HG03095 (cell line): ENCODE measurements around the gene GDF15.
"Not testable (repeated sequence)": the region's sequence is repeated elsewhere in the genome, so short reads cannot be mapped to it uniquely, and the experiment has no call there.

Experiments used
- ATAC-seq: cut with Tn5 transposase; IDR thresholded peaks from one replicate; pipeline ENCODE4 v1.9.1; 2021; ENCODE audit warnings: moderate library complexity; ENCODE audit not compliant: unreplicated experiment

Gene GDF15

DNA sequence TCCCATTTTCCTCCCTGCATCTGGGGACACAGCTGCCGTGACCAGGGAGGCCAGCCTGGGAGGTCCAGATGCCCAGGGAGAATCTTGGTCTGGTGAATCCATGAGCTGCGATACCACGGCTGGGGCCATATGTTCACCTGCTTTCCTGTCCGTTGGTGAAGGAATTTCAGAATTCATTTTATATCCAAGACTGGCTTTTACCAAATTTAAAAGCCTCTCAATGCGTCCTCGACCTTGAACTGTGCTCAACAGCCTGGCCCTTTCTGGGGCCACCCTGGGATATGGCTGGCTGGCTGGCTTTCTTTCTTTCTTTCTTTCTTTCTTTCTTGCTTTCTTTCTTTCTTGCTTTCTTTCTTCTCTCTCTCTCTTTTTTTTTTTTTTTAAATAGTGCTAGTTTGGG, 22.2 kb upstream of the GDF15 start:
- no peak for ATAC-seq

DNA sequence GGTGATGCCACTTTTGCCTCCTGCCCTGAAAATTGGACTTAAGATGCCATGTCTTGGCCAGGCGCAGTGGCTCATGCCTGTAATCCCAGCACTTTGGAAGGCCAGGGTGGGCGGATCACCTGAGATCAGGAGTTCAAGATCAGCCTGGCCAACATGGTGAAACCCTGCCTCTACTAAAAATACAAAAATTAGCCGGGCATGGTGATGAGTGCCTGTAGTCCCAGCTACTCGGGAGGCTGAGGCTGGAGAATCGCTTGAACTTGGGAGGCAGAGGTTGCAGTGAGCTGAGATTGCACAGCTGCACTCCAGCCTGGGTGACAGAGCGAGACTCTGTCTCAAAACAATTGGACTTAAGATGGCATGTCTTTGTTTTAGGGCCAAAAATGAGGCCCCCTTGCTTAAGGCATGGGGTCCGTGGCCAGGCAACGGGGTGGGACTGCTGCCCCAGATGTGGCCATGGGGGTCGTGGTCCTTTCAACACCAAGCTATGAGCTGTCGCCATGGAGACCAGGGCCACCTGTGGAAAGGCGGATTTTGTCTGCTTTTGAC, 21.6 kb upstream of the GDF15 start:
- ATAC-seq: not testable (repeated sequence)

DNA sequence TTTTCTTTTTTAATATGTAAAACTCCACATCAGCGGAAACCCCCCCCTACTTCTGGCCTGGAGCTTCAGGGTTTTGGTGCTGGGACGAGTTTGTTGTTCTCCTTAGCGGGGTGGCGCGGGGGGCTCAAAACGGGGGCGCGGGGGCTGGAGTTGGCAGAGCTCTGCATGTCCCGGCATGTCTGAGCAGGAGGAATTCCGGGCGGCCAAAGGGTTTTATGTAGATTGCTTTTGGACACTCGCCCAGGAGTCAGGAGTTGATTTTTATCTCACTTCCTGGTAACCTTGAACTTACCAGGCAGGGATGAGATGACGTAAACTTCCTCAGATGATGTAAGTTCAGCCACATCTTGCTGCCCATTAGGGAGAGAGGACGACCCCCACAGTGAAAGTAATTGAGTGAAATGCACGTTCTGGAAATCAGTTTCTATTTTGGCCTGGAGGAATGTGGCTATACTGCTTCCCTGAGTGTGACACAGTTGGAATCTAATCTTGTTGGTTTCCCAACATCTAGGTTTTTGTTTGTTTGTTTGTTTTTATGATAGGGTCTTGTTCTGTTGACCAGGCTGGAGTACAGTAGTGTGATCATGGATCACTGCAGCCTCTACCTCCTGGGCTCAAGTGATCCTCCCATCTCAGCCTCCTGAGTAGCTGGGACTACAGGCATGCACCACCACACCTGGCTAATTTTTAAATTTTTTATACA, 21.0 kb upstream of the GDF15 start:
- no peak for ATAC-seq

DNA sequence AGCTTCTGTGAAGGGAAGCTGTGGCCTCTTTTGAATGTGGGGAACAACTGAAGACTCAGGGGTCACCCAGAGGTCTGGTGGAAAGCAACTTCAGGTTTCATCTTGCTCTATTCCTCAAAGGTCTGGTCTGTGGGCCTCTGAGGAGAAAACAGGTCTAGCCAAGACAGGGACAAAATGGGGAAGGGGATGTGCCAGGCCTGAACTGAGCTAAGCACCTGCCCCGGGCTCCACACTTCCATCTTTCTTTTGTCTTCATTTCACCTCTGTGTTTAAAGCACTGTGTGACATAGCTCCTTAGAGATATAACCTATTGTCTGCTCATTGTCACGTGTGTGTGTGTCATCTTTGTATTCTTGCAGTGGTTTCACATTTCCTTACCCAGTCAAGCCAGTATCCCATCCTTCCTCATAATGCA, 19.9 kb upstream of the GDF15 start:
- no peak for ATAC-seq

DNA sequence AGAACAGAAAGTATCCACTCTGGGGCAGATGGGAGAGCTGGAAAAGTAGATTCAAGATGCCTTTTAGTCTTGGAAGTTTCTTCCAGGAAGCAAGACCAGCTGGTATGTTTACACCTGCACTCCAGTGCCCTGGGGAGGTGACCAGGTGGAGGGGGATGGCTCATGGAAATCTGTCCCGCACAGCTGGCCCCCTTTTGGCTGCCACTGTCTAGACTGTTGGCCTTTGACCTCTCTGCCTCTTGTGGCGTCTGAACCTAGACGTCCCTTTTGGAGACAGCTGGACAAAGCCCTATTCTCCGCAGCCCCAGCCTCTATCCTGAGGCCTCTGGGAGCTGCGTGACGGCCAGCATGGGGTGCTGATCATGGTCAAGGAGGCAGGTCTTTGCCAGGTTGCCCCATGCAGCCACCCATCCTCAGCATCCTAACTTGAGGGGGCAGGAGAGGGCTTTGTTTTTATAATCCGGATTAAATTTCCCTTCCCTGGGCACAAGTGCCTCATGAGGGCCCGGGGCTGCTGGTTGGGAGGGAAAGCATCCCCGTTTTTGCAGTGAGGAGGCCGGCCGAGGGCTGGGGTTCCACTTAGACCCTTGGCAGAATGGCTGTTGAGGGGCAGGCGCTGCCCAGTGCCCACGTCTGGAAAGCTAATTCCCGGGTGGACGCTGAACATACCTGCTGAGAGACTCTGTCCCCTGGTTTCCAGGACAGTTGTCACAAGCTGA, 17.3 kb upstream of the GDF15 start:
- ATAC-seq: no peak

DNA sequence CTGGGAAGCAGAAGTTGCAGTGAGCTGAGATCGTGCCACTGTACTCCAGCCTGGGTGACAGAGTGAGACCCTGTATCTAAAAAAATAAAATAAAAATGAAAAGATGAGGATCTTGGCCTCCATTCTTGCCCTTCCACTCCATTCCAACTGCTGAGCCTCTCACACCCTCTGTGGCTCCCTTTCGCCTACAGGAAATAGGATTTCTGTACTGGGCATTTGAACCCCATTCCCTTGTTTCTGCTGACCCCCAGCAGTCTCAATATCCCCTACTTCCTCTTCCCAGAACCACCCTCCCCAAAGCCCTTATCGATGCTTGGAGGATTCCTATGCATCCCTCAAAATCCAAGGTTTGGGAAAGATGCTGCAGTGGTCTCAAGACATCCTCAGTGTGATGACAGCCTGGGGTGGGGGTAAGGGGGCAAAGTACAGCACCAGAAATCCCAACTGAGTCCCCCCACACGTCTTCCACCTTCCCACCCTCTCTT, 12.5 kb upstream of the GDF15 start:
- ATAC-seq: no peak

DNA sequence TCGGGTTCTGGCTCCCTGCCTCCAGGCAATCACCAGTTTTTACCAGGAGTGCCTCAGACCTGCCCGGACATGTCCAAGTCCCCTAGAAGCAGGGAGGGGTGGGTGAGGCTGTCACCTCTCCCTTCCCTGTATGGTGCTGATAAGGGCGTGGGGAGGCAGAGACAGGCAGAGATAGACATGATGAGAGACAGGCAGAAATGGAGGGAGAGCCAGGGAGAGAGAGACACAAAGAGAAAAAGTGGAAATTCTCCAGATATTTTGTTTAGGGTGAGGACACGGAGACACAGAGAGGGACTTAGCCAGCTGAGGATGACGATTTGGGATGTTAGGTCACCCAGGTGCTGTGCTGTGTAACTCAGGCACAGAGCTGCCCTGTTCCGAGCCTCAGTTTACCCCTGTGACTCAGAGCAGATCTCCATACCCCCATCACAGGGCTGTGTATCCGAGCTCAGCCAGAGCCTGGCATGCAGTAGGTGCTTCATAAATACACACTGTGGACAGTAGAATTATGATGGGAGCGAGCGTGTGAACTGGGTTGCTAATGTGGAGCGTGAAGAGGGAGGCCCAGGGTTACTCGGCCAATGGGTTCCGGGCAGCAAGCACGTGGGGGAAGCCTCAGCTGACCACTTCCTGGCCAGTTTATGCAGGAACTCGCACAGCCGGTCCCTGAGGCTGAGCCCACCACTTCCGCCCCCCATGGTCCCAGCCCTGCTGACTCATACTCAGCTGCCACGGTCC, 11.9 kb upstream of the GDF15 start:
- peak; percentile 80 for ATAC-seq

DNA sequence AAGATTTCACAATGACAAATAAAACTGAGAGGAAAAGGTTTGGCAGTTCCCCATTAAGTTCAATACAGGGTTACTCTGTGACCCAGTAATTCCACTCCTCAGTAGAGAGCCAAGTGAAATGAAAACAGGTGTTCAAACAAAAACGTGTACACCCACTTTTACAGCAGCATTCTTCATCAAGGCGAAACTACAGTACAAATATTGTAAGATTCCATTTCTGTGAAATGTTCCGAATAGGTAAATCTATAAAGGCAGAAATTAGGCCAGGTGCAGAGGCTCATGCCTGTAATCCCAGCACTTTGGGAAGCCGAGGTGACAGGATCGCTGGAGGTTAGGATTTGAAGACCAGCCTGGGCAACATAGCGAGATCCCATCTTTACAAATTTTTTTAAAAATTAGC, 8.9 kb upstream of the GDF15 start:
- ATAC-seq: no peak

DNA sequence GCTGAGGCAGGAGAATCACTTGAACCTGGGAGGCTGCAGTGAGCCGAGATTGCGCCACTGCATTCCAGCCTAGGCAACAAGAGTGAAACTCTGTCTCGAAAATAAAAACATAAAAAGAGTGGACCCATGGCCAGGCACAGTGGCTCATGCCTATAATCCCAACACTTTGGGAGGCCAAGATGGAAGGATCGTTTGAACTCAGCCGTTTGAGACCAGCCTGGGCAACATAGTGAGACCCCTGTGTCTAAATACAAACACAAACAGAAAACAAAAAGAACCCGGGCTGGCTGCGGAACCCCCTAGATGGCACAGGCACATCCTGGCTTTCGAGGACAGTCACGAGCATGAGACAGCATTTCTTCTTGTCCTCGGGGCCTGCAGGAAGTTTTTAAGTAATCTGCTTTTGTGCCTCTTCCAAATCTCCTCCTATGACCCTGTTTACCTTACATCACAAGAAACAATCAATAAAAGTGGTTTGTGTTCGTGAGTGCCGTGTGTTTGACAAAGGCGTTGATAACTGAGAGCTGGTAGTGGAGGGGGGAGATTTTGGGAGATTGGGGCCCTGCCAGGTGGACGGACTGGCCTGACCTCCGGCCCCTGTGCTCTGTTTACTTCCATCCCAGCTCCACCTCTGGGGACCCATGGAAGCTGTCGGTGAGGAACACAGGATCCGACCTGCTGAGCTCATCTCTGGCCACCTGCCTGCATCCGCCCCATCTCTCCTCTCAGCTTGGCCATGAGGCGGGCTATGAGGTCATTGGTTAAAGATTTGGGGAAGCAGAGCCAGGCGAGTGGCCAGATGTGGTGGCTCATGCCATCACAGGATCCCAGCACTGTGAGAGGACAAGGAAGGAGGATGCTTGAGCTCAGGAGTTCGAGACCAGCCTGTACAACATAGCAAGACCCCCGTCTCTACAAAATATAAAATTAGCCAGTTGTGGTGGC, 5.9 kb upstream of the GDF15 start:
- no peak for ATAC-seq

DNA sequence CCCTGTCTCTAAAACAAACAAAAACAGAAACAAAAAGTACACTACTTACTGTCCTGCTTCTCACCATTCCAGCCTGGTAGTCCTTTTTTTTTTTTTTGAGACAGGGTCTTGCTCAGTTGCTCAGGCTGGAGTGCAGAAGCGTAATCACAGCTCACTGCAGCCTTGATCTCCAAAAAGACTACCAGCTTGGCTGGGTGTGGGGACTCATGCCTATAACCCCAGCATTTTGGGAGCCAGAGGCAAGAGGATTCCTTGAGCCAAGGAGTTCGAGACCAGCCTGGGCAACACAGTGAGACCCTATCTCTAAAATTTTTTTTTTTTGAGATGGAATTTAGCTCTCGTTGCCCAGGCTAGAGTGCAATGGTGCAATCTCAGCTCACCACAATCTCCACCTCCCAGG, 5.1 kb upstream of the GDF15 start:
- ATAC-seq: no peak

DNA sequence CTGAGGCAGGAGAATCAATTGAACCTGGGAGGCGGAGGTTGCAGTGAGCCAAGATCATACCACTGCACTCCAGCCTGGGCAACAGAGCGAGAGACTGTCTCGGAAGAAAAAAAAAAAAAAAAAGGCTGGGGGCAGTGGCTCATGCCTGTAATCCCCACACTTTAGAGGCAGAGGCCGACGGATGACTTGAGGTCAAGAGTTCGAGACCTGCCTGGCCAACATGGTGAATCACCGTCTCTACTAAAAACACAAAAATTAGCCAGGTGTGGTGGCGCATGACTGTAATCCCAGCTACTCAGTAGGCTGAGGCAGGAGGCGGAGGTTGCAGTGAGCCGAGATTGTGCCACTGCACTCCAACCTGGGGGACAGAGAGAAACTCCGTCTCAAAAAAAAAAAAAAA, 2.3 kb upstream of the GDF15 start:
- ATAC-seq: not testable (repeated sequence)

DNA sequence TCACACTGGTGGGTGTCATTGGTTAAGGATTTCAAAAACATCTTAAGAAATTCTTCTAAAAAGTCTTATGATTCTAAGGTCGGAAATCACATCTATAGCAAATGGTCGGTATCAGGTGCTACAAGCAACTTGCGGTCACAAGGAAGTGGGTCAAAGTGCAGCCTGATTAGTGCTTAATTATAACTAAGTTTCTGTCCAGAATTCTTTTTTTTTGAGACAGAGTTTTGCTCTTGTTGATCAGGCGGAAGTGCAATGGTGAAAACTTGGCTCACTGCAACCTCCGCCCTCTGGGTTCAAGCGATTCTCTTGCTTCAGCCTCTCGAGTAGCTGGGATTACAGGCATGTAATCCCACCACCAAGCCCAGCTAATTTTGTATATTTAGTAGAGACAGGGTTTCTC, 1.2 kb upstream of the GDF15 start:
- ATAC-seq: no peak

DNA sequence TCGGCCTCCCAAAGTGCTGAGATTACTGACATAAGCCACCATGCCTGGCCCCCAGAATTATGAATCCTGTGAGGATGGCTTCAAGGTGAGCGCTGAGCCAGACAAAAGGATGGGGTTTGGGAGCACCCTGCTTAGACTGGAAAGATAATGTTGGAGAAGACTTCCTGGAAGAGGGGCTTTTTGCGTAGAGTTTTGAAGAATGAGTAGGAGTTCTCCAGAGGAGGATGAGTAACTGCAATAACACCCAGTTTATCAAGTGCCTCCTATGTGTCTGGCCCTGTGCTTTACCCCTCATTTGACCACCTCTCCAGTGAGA, 641 bp upstream of the GDF15 start:
- no peak for ATAC-seq

DNA sequence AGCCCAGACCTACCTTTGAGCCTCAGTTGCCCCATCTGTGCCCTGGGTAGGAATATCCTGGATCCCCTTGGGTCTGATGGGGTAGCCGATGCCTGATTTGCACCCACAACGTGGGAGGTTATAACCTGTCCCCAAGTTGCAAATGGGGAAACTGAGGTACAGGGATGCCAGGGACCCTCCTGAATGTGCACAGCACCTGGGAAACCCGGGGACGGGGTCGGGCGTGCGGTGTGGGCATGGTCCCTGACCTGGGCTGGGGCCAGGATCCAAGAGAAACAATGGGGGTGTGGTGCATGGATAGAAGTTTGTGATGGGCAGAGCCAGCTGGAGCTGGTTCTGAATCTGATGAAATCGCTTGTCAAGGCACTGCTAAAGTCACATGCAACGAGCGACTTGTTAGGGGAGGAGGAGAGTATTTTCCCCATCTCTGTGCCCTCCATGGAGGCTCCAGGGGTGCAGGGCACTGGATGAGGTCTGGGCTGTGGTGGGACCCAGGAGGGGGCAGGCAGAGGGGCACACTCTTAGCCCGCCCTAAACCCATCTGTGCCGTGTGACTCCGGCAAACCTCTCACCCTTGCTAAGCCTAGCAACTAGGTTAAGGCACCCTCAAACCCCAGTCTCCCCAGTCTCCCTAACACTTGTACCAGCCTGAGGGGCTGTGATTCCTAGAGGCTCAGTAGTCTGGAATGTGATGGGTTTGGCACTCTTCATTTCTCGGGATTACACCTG, 749 bp downstream of the GDF15 start:
- no peak for ATAC-seq

DNA sequence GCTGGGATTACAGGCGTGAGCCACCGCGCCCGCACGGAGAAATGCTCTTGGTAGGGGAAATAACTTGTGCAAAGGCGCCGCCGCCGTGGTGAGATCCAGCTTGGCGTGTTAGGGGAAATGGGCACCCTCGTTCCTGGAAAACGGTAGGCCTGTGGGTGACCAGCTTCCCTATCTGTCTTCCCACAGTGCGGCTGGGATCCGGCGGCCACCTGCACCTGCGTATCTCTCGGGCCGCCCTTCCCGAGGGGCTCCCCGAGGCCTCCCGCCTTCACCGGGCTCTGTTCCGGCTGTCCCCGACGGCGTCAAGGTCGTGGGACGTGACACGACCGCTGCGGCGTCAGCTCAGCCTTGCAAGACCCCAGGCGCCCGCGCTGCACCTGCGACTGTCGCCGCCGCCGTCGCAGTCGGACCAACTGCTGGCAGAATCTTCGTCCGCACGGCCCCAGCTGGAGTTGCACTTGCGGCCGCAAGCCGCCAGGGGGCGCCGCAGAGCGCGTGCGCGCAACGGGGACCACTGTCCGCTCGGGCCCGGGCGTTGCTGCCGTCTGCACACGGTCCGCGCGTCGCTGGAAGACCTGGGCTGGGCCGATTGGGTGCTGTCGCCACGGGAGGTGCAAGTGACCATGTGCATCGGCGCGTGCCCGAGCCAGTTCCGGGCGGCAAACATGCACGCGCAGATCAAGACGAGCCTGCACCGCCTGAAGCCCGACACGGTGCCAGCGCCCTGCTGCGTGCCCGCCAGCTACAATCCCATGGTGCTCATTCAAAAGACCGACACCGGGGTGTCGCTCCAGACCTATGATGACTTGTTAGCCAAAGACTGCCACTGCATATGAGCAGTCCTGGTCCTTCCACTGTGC, 2.4 kb downstream of the GDF15 start:
- ATAC-seq: peak; percentile 43

DNA sequence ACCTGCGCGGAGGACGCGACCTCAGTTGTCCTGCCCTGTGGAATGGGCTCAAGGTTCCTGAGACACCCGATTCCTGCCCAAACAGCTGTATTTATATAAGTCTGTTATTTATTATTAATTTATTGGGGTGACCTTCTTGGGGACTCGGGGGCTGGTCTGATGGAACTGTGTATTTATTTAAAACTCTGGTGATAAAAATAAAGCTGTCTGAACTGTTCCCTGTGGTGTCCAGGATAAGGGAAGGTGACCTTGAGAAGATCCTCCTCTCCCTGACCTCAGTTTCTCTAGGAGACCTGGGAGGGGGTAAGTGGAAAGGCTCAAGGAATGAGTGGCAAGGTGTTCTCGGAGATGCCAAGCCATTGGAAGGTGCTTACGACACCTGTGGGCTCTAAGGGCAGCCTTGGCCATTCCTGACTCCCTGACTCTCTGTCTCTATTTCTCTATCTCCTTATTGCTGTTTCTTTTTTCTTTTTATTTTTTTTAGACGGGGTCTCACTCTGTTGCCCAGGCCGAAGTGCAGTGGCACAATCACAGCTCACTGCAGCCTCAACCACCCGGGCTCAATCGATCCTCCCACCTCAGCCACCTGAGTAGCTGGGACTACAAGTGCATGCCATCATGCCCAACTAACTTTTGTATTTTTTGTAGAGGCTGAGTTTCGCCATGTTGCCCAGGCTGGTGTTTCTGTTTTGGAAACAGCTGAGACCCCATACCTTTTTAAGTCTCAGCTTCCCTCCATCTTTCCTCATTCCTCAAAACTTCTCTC, 3.2 kb downstream of the GDF15 start:
- ATAC-seq: peak; percentile 8

DNA sequence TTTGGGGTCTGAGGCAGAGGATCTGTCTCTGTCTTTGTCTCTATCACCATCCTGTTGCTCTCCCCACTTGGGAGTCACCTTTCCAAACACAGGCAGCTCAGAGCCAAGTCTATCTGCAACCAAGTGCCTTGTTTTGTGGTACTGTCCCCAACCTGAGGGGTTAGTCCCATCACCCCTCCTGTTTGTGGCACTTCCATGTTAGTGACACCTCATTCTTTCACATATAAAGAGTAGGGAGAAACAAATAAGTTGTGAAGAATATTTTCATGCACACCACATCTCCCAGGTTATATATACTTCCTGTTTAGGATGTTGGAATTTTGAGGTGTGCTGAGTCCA, 3.7 kb downstream of the GDF15 start:
- ATAC-seq: no peak
